HG03045 (cell line): ENCODE results near the gene UPF3A.
"Not testable (repeated sequence)": the region's sequence is repeated elsewhere in the genome, so short reads cannot be mapped to it uniquely, and the experiment has no call there.

Source experiments
- ATAC-seq: cut with Tn5 transposase; IDR thresholded peaks from one replicate; pipeline ENCODE4 v1.9.1; 2021; ENCODE audit warnings: mild to moderate bottlenecking, moderate library complexity; ENCODE audit not compliant: unreplicated experiment

The UPF3A gene

DNA sequence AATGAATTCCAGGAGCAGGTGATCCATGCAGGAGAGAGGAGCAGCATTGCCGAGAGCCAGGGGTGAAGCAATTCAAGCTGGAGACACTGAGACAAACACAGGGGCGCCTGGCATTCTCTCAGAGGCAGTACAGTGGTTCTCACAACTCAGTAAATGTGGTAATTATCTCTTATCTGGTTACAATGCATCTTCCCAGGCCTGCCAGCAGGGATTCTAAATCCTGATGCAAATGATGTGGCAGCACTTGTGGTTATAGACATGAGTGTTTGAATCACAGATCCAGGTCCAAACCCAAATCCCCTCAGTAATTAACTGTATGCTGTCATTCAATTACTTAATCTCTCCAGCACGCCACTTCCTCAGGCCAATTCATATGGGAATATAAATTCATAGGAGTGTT, 52.5 kb downstream of the UPF3A start:
- not testable (repeated sequence) for ATAC-seq

DNA sequence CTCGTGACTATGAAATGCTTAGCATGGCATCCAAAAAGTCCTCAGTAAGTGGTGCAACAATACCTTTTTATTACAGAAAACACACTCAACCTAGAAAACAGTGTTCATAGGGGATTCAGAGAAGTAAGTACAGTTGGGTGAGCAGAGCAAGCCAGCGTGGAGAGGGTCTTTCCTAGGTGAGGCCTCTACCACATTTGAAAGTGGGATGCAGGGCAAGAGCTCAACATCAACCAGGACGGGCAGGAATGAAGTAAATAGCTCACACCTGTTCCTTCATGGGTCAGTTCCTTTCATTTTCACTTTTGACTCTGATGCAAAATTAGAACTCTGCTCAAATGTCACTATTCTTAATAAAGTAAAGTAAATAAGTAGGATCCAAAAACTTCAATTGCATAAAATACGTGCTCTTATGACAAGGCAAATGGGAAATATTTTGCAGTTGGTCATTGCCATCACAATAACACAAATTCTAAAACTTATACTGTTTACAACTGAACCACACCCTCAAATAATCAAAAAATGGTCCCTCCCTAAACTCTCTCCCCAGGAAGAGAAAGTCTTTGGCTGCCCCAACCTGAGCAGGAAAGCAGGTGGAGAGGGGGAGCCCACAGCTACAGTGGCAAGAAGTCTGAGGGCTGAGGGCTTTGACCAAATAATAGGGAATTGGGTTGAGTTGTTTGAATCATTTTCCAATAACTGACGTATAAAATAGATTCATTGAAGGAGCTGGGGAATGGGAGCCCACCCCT, 53.1 kb downstream of the UPF3A start:
- no peak for ATAC-seq

- not testable (repeated sequence) for ATAC-seq
These were observed 55.1 kb downstream of the UPF3A start for GRCh38 chr13:114336457-114336856.

- ATAC-seq = no peak
These were observed 57.6 kb downstream of the UPF3A start for GRCh38 chr13:114338959-114339358.

DNA sequence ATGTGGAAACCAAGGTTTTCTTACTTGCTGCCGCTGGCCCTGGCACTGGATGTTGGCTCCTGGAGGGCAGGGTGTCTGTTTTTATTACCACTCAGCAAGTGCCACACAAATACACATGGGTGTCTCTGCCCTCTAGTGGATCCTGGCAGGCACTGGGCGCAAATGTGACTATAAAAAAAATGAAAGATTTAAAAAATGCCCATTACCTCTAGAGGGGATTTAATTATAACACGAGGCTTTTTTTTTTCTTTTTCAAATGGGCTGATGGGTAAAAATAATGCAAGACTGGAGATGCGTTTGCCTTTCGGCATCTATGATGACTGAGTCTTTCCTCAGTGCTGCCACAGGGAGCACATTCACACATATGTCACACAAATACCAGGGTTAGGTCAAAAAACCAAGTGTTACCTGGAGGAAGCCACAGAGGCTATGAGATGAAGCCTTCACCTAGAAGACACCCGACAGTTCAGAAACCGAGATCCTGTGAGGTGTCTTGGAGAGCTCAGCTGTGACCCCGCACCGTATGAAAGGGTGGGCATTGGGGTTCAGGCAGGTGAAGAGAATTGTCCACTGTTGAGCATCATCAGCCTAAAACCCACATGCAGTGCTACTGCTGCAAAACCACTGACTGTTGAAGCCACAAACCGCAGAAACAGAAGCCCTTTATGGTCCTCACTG, 58.6 kb downstream of the UPF3A start:
- ATAC-seq = no peak

DNA sequence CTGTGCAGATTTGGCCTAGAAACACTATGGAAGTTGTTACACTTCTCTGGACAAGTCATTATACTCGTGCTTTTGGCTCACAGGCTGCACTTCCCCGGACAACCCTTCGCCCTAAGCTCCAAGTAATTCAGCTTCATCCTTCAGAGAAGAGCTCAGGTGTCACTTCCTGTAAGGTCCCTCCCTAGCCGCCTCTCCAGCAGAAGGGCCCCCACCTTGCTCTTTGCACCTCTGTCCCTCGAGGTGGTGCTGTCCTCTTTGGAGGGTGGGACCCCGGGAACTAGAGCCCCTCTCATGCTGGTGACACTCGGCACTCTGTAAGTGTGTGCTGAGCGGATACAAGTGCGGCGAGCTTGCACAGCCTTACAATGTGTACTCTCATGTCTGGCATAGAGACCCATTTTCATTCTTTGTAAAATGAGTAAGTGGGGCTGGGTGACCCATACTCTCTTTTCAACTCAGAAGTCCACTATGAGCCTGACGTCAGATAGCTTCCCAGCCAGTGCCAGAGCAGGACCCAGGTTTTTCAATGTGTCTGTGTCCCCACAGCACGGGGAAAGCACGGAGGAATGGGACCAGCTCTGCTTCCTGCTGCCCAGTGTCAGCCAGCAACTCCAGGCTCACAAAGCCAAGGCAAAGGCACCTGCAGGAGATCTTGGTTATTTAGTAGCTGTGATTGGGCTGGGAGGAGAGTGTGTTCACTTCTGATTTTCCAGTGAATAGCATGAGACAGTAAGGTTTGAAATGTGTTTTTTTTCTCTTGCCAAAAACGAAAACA, 59.8 kb downstream of the UPF3A start:
- no peak for ATAC-seq

DNA sequence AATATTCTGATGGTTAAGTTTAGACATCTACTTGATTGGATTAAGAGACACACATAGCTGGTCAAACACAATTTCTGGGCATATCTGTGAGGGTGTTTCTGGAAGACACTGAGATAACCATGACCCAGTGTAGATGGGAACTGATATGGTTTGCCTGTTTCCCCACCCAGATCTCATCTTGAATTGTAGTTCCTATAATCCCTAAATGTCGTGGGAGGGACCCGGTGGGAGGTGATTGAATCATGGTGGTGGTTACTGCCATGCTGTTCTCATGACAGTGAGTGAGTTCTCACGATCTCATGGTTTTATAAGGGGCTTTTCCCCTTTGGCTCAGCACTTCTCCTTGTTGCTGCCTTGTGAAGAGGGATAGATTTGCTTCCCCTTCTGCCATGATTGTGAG, 65.9 kb downstream of the UPF3A start:
- ATAC-seq = not testable (repeated sequence)

- ATAC-seq = not testable (repeated sequence)
These were observed 71.4 kb downstream of the UPF3A start for GRCh38 chr13:114352763-114353162.

GRCh38 chr13:114353382-114353781, 72.0 kb downstream of the UPF3A start:
- not testable (repeated sequence) for ATAC-seq
